ENCODE data around the gene NIM1K. TPM values are rescaled to one million over a fixed set of nuclear protein-coding genes. Genes with fewer than 3 reads are reported as not detected.
A peak's percentile ranks its signal among the peaks of the same experiment; 100 is the strongest.

NIM1K gene
- total RNA-seq, 5 donors from 2014 or later (not counting 1 experiment from before 2014, with no cell fraction given), result 0.41 to 0.89 (median 0.73) TPM; not detected in 1

GRCh38 chr5:43219120-43219519 lies 27.1 kb downstream of the NIM1K start:
- no peaks in the 10 kb centered on the region for H3K4me1 Mint-ChIP-seq
- no peak overlapping the region for H3K27ac Mint-ChIP-seq
- H3K4me3 Mint-ChIP-seq, result no peak overlapping the region
- H3K27me3 Mint-ChIP-seq, result peaks cover 0 to 7% of the 10 kb centered on the region in 2 donors
- DNase-seq (no peak), ATAC-seq (replicated peaks in 1 of 4) (no peak)
- no peaks in the 10 kb centered on the region for H3K36me3 ChIP-seq (ENCODE audit: control insufficient read depth in 2 of 2, extremely low read depth in 1 of 2, insufficient read depth in 1 of 2, low read length in 1 of 2)
- no peak overlapping the region for H3K4me3 ChIP-seq (ENCODE audit: control insufficient read depth in 1 of 2, extremely low read depth in 1 of 2, low read length in 1 of 2)
- CTCF ChIA-PET, result no interaction called here
- no peak overlapping the region for H3K27ac ChIP-seq (ENCODE audit: low read length)
- H3K4me1 ChIP-seq (ENCODE audit: control insufficient read depth in 1 of 2, extremely low read depth in 1 of 2, insufficient read depth in 2 of 2, low read length in 2 of 2), result no peaks in the 10 kb centered on the region
- WGBS (ENCODE audit: insufficient coverage), result no CpG with 5 or more reads among the region's 1 CpG
- POLR2A ChIA-PET, result no interaction called here
- H3K36me3 Mint-ChIP-seq, result no peaks in the 10 kb centered on the region
- peaks cover 0 to 4% (median 0%) of the 10 kb centered on the region in 3 donors for H3K9me3 Mint-ChIP-seq
- no peaks in the 10 kb centered on the region for H3K9me3 ChIP-seq
- H3K27me3 ChIP-seq (replicated peaks in 1 of 2; ENCODE audit: control insufficient read depth in 2 of 2, extremely low read depth in 1 of 2, insufficient read depth in 2 of 2, low read length in 1 of 2), result no peaks in the 10 kb centered on the region

DNA sequence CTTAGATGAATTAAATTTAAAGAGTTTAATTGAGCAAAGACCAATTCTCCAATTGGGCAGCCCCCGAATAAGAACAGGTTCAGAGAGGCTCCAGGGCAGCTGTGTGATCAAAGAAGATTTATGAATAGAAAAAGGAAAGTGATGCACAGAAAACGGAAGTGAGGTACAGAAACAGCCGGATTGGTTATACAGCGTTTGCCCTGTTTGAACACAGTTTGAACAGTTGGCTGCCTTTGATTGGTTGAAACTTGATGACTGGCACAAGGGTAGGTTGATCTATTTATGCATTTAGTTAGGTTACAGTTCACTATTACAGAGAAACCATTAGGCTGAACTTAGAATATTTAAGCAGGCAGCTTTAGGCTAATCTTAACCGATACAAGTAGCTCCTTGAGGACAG lies 29.5 kb downstream of the NIM1K start:
- H3K4me1 Mint-ChIP-seq, result no peaks in the 10 kb centered on the region
- H3K36me3 Mint-ChIP-seq, result no peaks in the 10 kb centered on the region
- no peaks in the 10 kb centered on the region for H3K4me1 ChIP-seq (ENCODE audit: control insufficient read depth in 1 of 2, extremely low read depth in 1 of 2, insufficient read depth in 2 of 2, low read length in 2 of 2)
- ChIA-PET POLR2A (no interaction called here), CTCF (no interaction called here)
- DNase-seq, result no peak
- H3K27me3 ChIP-seq (replicated peaks in 1 of 2; ENCODE audit: control insufficient read depth in 2 of 2, extremely low read depth in 1 of 2, insufficient read depth in 2 of 2, low read length in 1 of 2), result no peaks in the 10 kb centered on the region
- no peak overlapping the region for H3K4me3 Mint-ChIP-seq
- H3K27ac Mint-ChIP-seq, result no peak overlapping the region
- H3K4me3 ChIP-seq (ENCODE audit: control insufficient read depth in 1 of 2, extremely low read depth in 1 of 2, low read length in 1 of 2), result no peak overlapping the region
- 95% methylated on average over 4 of the region's 5 CpGs for WGBS (ENCODE audit: insufficient coverage)
- H3K27ac ChIP-seq (ENCODE audit: low read length), result no peak overlapping the region
- H3K36me3 ChIP-seq (ENCODE audit: control insufficient read depth in 2 of 2, extremely low read depth in 1 of 2, insufficient read depth in 1 of 2, low read length in 1 of 2), result no peaks in the 10 kb centered on the region
- H3K27me3 Mint-ChIP-seq, result peaks cover 0 to 6% of the 10 kb centered on the region in 2 donors
- H3K9me3 ChIP-seq, result no peaks in the 10 kb centered on the region
- peaks cover 0 to 4% (median 0%) of the 10 kb centered on the region in 3 donors for H3K9me3 Mint-ChIP-seq
- ATAC-seq (replicated peaks in 1 of 4), result no peak

DNA sequence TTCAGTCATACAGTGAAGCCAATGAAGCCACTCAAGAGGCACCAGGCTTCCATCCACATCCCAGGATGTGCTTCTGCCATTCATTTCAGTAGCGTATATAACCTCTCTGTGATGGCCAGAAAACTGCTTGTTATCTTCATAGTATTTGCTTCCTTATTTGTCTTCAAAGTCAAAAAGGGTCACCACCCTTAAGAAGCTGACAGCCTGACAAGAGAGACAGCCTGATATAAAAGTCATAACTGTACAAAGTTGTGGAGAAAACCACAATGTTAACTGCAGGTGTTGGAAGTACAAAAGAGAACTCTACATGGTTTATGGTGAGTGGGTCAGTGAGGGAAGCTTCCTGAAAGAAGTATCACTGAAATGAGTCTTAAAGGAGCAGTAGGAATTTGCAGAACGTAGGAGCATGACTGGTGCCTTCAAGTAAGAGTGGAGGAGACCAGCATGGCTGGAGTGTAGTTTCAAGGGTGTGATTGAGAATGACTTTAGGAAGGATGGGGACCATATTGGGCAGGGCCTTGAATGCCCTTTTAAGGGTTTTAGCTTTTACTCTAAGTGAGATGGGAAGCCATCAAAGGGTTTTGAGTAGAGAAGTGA lies 33.7 kb downstream of the NIM1K start:
- CTCF ChIA-PET, result interaction anchor here in 1 of 2 donors (0.6 kb wide), 1 partner anchor 69 kb away, joined by 7 read pairs; no protein-coding TSS in a partner anchor
- no peak overlapping the region for H3K27ac Mint-ChIP-seq
- no peak overlapping the region for H3K4me3 ChIP-seq (ENCODE audit: control insufficient read depth in 1 of 2, extremely low read depth in 1 of 2, low read length in 1 of 2)
- no peaks in the 10 kb centered on the region for H3K27me3 Mint-ChIP-seq
- H3K9me3 ChIP-seq, result no peaks in the 10 kb centered on the region
- ATAC-seq (replicated peaks in 1 of 4), result no peak
- H3K36me3 Mint-ChIP-seq, result no peaks in the 10 kb centered on the region
- H3K36me3 ChIP-seq (ENCODE audit: control insufficient read depth in 2 of 2, extremely low read depth in 1 of 2, insufficient read depth in 1 of 2, low read length in 1 of 2), result no peaks in the 10 kb centered on the region
- no peaks in the 10 kb centered on the region for H3K27me3 ChIP-seq (replicated peaks in 1 of 2; ENCODE audit: control insufficient read depth in 2 of 2, extremely low read depth in 1 of 2, insufficient read depth in 2 of 2, low read length in 1 of 2)
- H3K27ac ChIP-seq (ENCODE audit: low read length), result no peak overlapping the region
- no peak overlapping the region for H3K4me3 Mint-ChIP-seq
- no peaks in the 10 kb centered on the region for H3K9me3 Mint-ChIP-seq
- POLR2A ChIA-PET, result interaction anchor here in 1 of 2 donors (0.5 kb wide), 1 partner anchor 1421 kb away, joined by 4 read pairs; no protein-coding TSS in a partner anchor
- no peaks in the 10 kb centered on the region for H3K4me1 Mint-ChIP-seq
- 68% methylated on average over 2 of the region's 2 CpGs for WGBS (ENCODE audit: insufficient coverage)
- no peaks in the 10 kb centered on the region for H3K4me1 ChIP-seq (ENCODE audit: control insufficient read depth in 1 of 2, extremely low read depth in 1 of 2, insufficient read depth in 2 of 2, low read length in 2 of 2)
- no peak for DNase-seq

GRCh38 chr5:43227655-43228054 lies 35.6 kb downstream of the NIM1K start:
- ChIA-PET CTCF (no interaction called here), POLR2A (no interaction called here)
- Histone ChIP-seq H3K27me3 (replicated peaks in 1 of 2; ENCODE audit: control insufficient read depth in 2 of 2, extremely low read depth in 1 of 2, insufficient read depth in 2 of 2, low read length in 1 of 2) (no peaks in the 10 kb centered on the region), H3K9me3 (no peaks in the 10 kb centered on the region), H3K4me3 (ENCODE audit: control insufficient read depth in 1 of 2, extremely low read depth in 1 of 2, low read length in 1 of 2) (no peak overlapping the region), H3K4me1 (ENCODE audit: control insufficient read depth in 1 of 2, extremely low read depth in 1 of 2, insufficient read depth in 2 of 2, low read length in 2 of 2) (no peaks in the 10 kb centered on the region), H3K36me3 (ENCODE audit: control insufficient read depth in 2 of 2, extremely low read depth in 1 of 2, insufficient read depth in 1 of 2, low read length in 1 of 2) (no peaks in the 10 kb centered on the region), H3K27ac (ENCODE audit: low read length) (no peak overlapping the region)
- no peaks in the 10 kb centered on the region for H3K27me3 Mint-ChIP-seq
- H3K4me1 Mint-ChIP-seq, result no peaks in the 10 kb centered on the region
- no peaks in the 10 kb centered on the region for H3K9me3 Mint-ChIP-seq
- no peak for ATAC-seq (replicated peaks in 1 of 4)
- H3K4me3 Mint-ChIP-seq, result no peak overlapping the region
- H3K27ac Mint-ChIP-seq, result no peak overlapping the region
- H3K36me3 Mint-ChIP-seq, result no peaks in the 10 kb centered on the region
- peak in 1 of 35 experiments; percentile 3 for DNase-seq
- 17% methylated on average over 1 of the region's 1 CpG for WGBS (ENCODE audit: insufficient coverage)

- no CpG with 5 or more reads among the region's 3 CpGs for WGBS (ENCODE audit: insufficient coverage)
- no peaks in the 10 kb centered on the region for H3K4me1 ChIP-seq (ENCODE audit: control insufficient read depth in 1 of 2, extremely low read depth in 1 of 2, insufficient read depth in 2 of 2, low read length in 2 of 2)
Observed at GRCh38 chr5:43230707-43231106, 38.7 kb downstream of the NIM1K start.

GRCh38 chr5:43231977-43232376 lies 40.0 kb downstream of the NIM1K start:
- Histone ChIP-seq H3K27me3 (replicated peaks in 1 of 2; ENCODE audit: control insufficient read depth in 2 of 2, extremely low read depth in 1 of 2, insufficient read depth in 2 of 2, low read length in 1 of 2) (no peaks in the 10 kb centered on the region), H3K27ac (ENCODE audit: low read length) (no peak overlapping the region), H3K4me1 (ENCODE audit: control insufficient read depth in 1 of 2, extremely low read depth in 1 of 2, insufficient read depth in 2 of 2, low read length in 2 of 2) (no peaks in the 10 kb centered on the region), H3K4me3 (ENCODE audit: control insufficient read depth in 1 of 2, extremely low read depth in 1 of 2, low read length in 1 of 2) (no peak overlapping the region), H3K36me3 (ENCODE audit: control insufficient read depth in 2 of 2, extremely low read depth in 1 of 2, insufficient read depth in 1 of 2, low read length in 1 of 2) (no peaks in the 10 kb centered on the region), H3K9me3 (no peaks in the 10 kb centered on the region)
- H3K4me3 Mint-ChIP-seq, result no peak overlapping the region
- ATAC-seq (replicated peaks in 1 of 4), result no peak
- H3K27ac Mint-ChIP-seq, result no peak overlapping the region
- ChIA-PET CTCF (no interaction called here), POLR2A (interaction anchor here in 1 of 2 donors (0.5 kb wide), 1 partner anchor 371 kb away, joined by 4 read pairs; no protein-coding TSS in a partner anchor)
- no peaks in the 10 kb centered on the region for H3K9me3 Mint-ChIP-seq
- H3K27me3 Mint-ChIP-seq, result no peaks in the 10 kb centered on the region
- H3K36me3 Mint-ChIP-seq, result no peaks in the 10 kb centered on the region
- peak in 2 of 35 experiments; percentile 1 to 9 for DNase-seq
- 77% methylated on average over 2 of the region's 3 CpGs for WGBS (ENCODE audit: insufficient coverage)
- peaks cover 0 to 4% (median 0%) of the 10 kb centered on the region in 3 donors for H3K4me1 Mint-ChIP-seq

More at GRCh38 chr5:43230707-43231106, 38.7 kb downstream of the NIM1K start:
- Mint-ChIP-seq H3K27ac (no peak overlapping the region), H3K4me1 (peaks cover 0 to 4% (median 0%) of the 10 kb centered on the region in 3 donors), H3K4me3 (no peak overlapping the region), H3K9me3 (no peaks in the 10 kb centered on the region), H3K36me3 (no peaks in the 10 kb centered on the region), H3K27me3 (no peaks in the 10 kb centered on the region)
- no peak overlapping the region for H3K4me3 ChIP-seq (ENCODE audit: control insufficient read depth in 1 of 2, extremely low read depth in 1 of 2, low read length in 1 of 2)
- no peaks in the 10 kb centered on the region for H3K27me3 ChIP-seq (replicated peaks in 1 of 2; ENCODE audit: control insufficient read depth in 2 of 2, extremely low read depth in 1 of 2, insufficient read depth in 2 of 2, low read length in 1 of 2)
- no peak for DNase-seq
- ChIA-PET POLR2A (no interaction called here), CTCF (no interaction called here)
- H3K9me3 ChIP-seq, result no peaks in the 10 kb centered on the region
- H3K36me3 ChIP-seq (ENCODE audit: control insufficient read depth in 2 of 2, extremely low read depth in 1 of 2, insufficient read depth in 1 of 2, low read length in 1 of 2), result no peaks in the 10 kb centered on the region
- ATAC-seq (replicated peaks in 1 of 4), result no peak
- no peak overlapping the region for H3K27ac ChIP-seq (ENCODE audit: low read length)

Data from T-cell (primary cell).